HCT116 (cell line): Measurements from ENCODE around the gene AKR1C4. TPM values are rescaled to one million over a fixed set of nuclear protein-coding genes. Genes with fewer than 3 reads are reported as not detected.

Experiments used
- ATAC-seq: fragments of 200-7000 bp; cut with Tn5 transposase; 2 replicates; pipeline ENCODE4 v1.9.1; 2020; ENCODE audit warnings: mild to moderate bottlenecking, moderate library complexity
- BruUV-seq: library from RNA; stranded (reverse); fragments of 400-500 nt; replicated peaks from 2 replicates; lab custom pipeline; 2021; lab: Mats Ljungman, UMichigan
- CTCF ChIA-PET: fragments of 300-600 bp; sonication (Branson Sonifier 250); formaldehyde crosslinking; loops from one replicate; lab custom pipeline; 2021; ENCODE audit warnings: antibody characterized with exemption; lab: Charles Lee
- POLR2A ChIA-PET: fragments of 300-600, 350-600 bp; sonication (Branson Sonifier 250); formaldehyde crosslinking; loops from one replicate; lab custom pipeline; 2021; ENCODE audit warnings: antibody characterized with exemption; lab: Charles Lee
- RAD21 ChIA-PET, 2 experiments: fragments of 300-600 bp; sonication (Branson Sonifier 250); formaldehyde crosslinking; loops; one replicate each; lab custom pipeline; 2023; ENCODE audit warnings: low total read pairs in 2 of 2; ENCODE audit not compliant: uncharacterized antibody in 2 of 2, unreplicated experiment in 2 of 2, low non-redundant PET in 1 of 2; lab: Charles Lee
- DNase-seq: peaks from one replicate; pipeline ENCODE4 v3.0.0-alpha.2; 2010; ENCODE audit warnings: low read depth, low spot score
- H2AFZ ChIP-seq: fragments of 200-600 bp; shearing (Covaris generic), sonication (generic); 2 replicates; pipeline ENCODE4 v1.6.1; 2017; ENCODE audit warnings: low read depth, mixed run types, mixed read lengths, antibody characterized with exemption, low read length; ENCODE audit not compliant: poor library complexity, severe bottlenecking
- H3K27ac ChIP-seq: 2 replicates; pipeline ENCODE4 v1.5.1; 2012; ENCODE audit warnings: low read depth, low read length
- H3K27me3 ChIP-seq: fragments of 200-600 bp; sonication (generic); 2 replicates; pipeline ENCODE4 v1.6.1; 2016; ENCODE audit warnings: mixed run types, low read length, mixed read lengths; ENCODE audit not compliant: insufficient read depth
- H3K36me3 ChIP-seq, 2 experiments: fragments of 200-500 bp in 1 of 2; fragments of 200-600 bp in 1 of 2; sonication (Bioruptor generic) in 1 of 2; sonication (generic) in 1 of 2; 2 replicates each; pipeline versions ENCODE4 v1.5.1 to v1.6.1; 2014 to 2016; ENCODE audit warnings: low read length in 2 of 2, inconsistent platforms in 1 of 2, mixed read lengths in 1 of 2, mixed run types in 1 of 2; ENCODE audit not compliant: insufficient read depth in 2 of 2, control insufficient read depth in 1 of 2
- H3K4me1 ChIP-seq, 2 experiments: fragments of 200-600 bp in 1 of 2; sonication (generic) in 1 of 2; 2 replicates each; pipeline versions ENCODE4 v1.5.1 to v1.6.1; 2012 to 2017; ENCODE audit warnings: low read length in 2 of 2, inconsistent platforms in 1 of 2, mild to moderate bottlenecking in 1 of 2, mixed read lengths in 1 of 2, mixed run types in 1 of 2, moderate library complexity in 1 of 2; ENCODE audit not compliant: insufficient read depth in 2 of 2, control insufficient read depth in 1 of 2
- H3K4me2 ChIP-seq: fragments of 200-600 bp; sonication (generic); 2 replicates; pipeline ENCODE4 v1.6.1; 2017; ENCODE audit warnings: mixed run types, low read length, mixed read lengths
- H3K4me3 ChIP-seq, 2 experiments: fragments of 200-600 bp in 1 of 2; sonication (generic) in 1 of 2; replicated peaks in 1 of 2; 2 replicates each; pipeline ENCODE4 v1.5.1; 2011 to 2016; ENCODE audit warnings: low read length in 2 of 2, control low read depth in 1 of 2, low read depth in 1 of 2, mild to moderate bottlenecking in 1 of 2, mixed read lengths in 1 of 2, mixed run types in 1 of 2
- H3K79me2 ChIP-seq: fragments of 200-600 bp; sonication (generic); 2 replicates; pipeline ENCODE4 v1.6.1; 2017; ENCODE audit warnings: mild to moderate bottlenecking, mixed run types, low read length, moderate library complexity, mixed read lengths; ENCODE audit not compliant: insufficient read depth
- H3K9ac ChIP-seq: fragments of 200-600 bp; sonication (generic); 2 replicates; pipeline ENCODE4 v1.6.1; 2016; ENCODE audit warnings: low read length, mixed read lengths
- H3K9me2 ChIP-seq: fragments of 200-600 bp; sonication (generic), shearing (Covaris generic); 2 replicates; pipeline ENCODE4 v1.6.1; 2017; ENCODE audit warnings: mixed run types, mild to moderate bottlenecking, moderate library complexity; ENCODE audit not compliant: insufficient read depth
- H3K9me3 ChIP-seq, 2 experiments: fragments of 200-500 bp in 1 of 2; fragments of 200-600 bp in 1 of 2; sonication (Bioruptor generic) in 1 of 2; sonication (generic) in 1 of 2; 2 replicates each; pipeline ENCODE4 v1.6.1; 2014 to 2017; ENCODE audit warnings: low read length in 2 of 2, mixed read lengths in 2 of 2, inconsistent platforms in 1 of 2, low read depth in 1 of 2, mild to moderate bottlenecking in 1 of 2, mixed run types in 1 of 2, moderate library complexity in 1 of 2; ENCODE audit not compliant: control insufficient read depth in 1 of 2, insufficient read depth in 1 of 2
- H4K20me1 ChIP-seq: fragments of 200-600 bp; sonication (generic), shearing (Covaris generic); 2 replicates; pipeline ENCODE4 v1.6.1; 2017; ENCODE audit warnings: mixed run types, mild to moderate bottlenecking, moderate library complexity; ENCODE audit not compliant: insufficient read depth
- CTCF ChIP-seq, 3 experiments: fragments of 200-600 bp in 1 of 3; sonication (generic) in 1 of 3; IDR thresholded peaks in 2 of 3; conservative IDR thresholded peaks in 1 of 3; 2 replicates each; pipeline ENCODE4 v1.5.1; 2012 to 2017; ENCODE audit warnings: low read depth in 2 of 3, low read length in 2 of 3, antibody characterized with exemption in 1 of 3, borderline replicate concordance in 1 of 3, control low read depth in 1 of 3, mild to moderate bottlenecking in 1 of 3, mixed read lengths in 1 of 3, mixed run types in 1 of 3, moderate library complexity in 1 of 3; ENCODE audit not compliant: insufficient read depth in 1 of 3
- EZH2 ChIP-seq: fragments of 200-600 bp; sonication (generic); IDR thresholded peaks from 2 replicates; pipeline ENCODE4 v1.6.1; 2017; ENCODE audit warnings: antibody characterized with exemption, mixed run types
- FOSL1 ChIP-seq: IDR thresholded peaks from 2 replicates; pipeline ENCODE4 v1.6.1; 2012; ENCODE audit warnings: low read depth
- RAD21 ChIP-seq: IDR thresholded peaks from 2 replicates; pipeline ENCODE4 v1.6.1; 2012; ENCODE audit warnings: low read depth, mild to moderate bottlenecking
- REST ChIP-seq: IDR thresholded peaks from 2 replicates; pipeline ENCODE4 v1.6.1; 2012; ENCODE audit warnings: low read depth
- SIN3A ChIP-seq: IDR thresholded peaks from 2 replicates; pipeline ENCODE4 v1.6.1; 2012; ENCODE audit warnings: low read depth
- SP1 ChIP-seq: IDR thresholded peaks from 2 replicates; pipeline ENCODE4 v1.6.1; 2012; ENCODE audit warnings: low read depth
- ZBTB33 ChIP-seq: IDR thresholded peaks from 2 replicates; pipeline ENCODE4 v1.6.1; 2011; ENCODE audit warnings: mild to moderate bottlenecking, low read length, moderate library complexity; ENCODE audit not compliant: insufficient replicate concordance; ENCODE audit errors: extremely low read depth
- ZFX ChIP-seq: fragments of 450-650 bp; IDR thresholded peaks from 2 replicates; pipeline ENCODE4 v1.6.1; 2017
- ZNF274 ChIP-seq: fragments of 200-500 bp; sonication (Bioruptor generic); IDR thresholded peaks from 2 replicates; pipeline ENCODE4 v1.6.1; 2014; ENCODE audit warnings: mild to moderate bottlenecking, low read depth, low read length, inconsistent platforms
- intact Hi-C: fragments of 100-400 bp; cut with micrococcal nuclease; formaldehyde crosslinking; loops from 2 replicates; pipeline ENCODE4 v1.10.0; 2022
- total RNA-seq: library from RNA; stranded (reverse); gene quantifications from one replicate; pipeline ENCODE4 v1.2.1, GENCODE V29; 2021; ENCODE audit not compliant: unreplicated experiment

AKR1C4 gene
- total RNA-seq, 1 experiment from 2014 or later: not detected

GRCh38 chr10:5252177-5253037 is 55.8 kb downstream of the AKR1C4 start:
- ATAC-seq: peak; percentile 92
- ChIA-PET RAD21 (no interaction called here), CTCF (no interaction called here), POLR2A (no interaction called here)
- Histone ChIP-seq H3K79me2 (no peaks in the 10 kb centered on the region), H3K4me3 (no peak overlapping the region), H3K27me3 (no peaks in the 10 kb centered on the region), H3K36me3 (no peaks in the 10 kb centered on the region), H3K9me3 (no peaks in the 10 kb centered on the region), H3K4me1 (no peaks in the 10 kb centered on the region), H2AFZ (no peak overlapping the region), H4K20me1 (no peaks in the 10 kb centered on the region), H3K9ac (no peak overlapping the region), H3K27ac (no peak overlapping the region), H3K4me2 (no peak overlapping the region), H3K9me2 (no peaks in the 10 kb centered on the region)
- intact Hi-C loops: no loop called here
- no TSS peak for BruUV-seq
- TF ChIP-seq EZH2: no peak
- no peak for TF ChIP-seq SIN3A
- peak in 2 of 3 experiments; percentile 17 to 22; a peak in 2 of 6 replicates for TF ChIP-seq CTCF (IDR thresholded peaks at IDR 0.05 in 2 of 3, conservative IDR thresholded peaks at IDR 0.05 in 1 of 3; ENCODE audit: borderline replicate concordance in 1 of 3, insufficient read depth in 1 of 3, low read depth in 2 of 3, low read length in 2 of 3)
- no peak for DNase-seq

- intact Hi-C loops: no loop called here
- Histone ChIP-seq H2AFZ (no peak overlapping the region), H3K4me3 (no peak overlapping the region), H3K4me1 (no peaks in the 10 kb centered on the region), H3K27me3 (no peaks in the 10 kb centered on the region), H3K79me2 (no peaks in the 10 kb centered on the region), H3K9ac (no peak overlapping the region), H3K4me2 (no peak overlapping the region), H4K20me1 (no peaks in the 10 kb centered on the region), H3K9me2 (no peaks in the 10 kb centered on the region), H3K9me3 (no peaks in the 10 kb centered on the region), H3K36me3 (no peaks in the 10 kb centered on the region), H3K27ac (no peak overlapping the region)
- ATAC-seq (no peak), DNase-seq (no peak)
- RAD21 ChIA-PET: interaction anchor here in 1 of 2 experiments (0.7 kb wide), 1 partner anchor 439 kb away, joined by 3 read pairs; no protein-coding TSS in a partner anchor
- POLR2A ChIA-PET: no interaction called here
- BruUV-seq: no TSS peak
- CTCF ChIA-PET: no interaction called here
- TF ChIP-seq REST (no peak), ZNF274 (no peak), ZFX (no peak), ZBTB33 (no peak), FOSL1 (no peak), RAD21 (no peak), SP1 (no peak)
Measured at GRCh38 chr10:5254488-5254887, 57.9 kb downstream of the AKR1C4 start.
